Left lung (tissue), 10 donors: Measurements from ENCODE around the gene MALRD1. TPM values are rescaled to one million over a fixed set of nuclear protein-coding genes. Genes with fewer than 3 reads are reported as not detected.

Experiments
- ATAC-seq: fragments of 200-7000 bp; cut with Tn5 transposase; one replicate; pipeline ENCODE4 v1.9.1; 2020; ENCODE audit warnings: moderate library complexity
- DNase-seq, 4 donors: peaks; one replicate each; pipeline ENCODE4 v3.0.0-alpha.2; 2013 to 2020
- H3K27ac ChIP-seq, 2 donors: fragments of 200-600 bp; sonication (generic) in 1 of 2; one replicate each; pipeline versions ENCODE4 v1.5.0 to v1.8.0; 2020 to 2021
- H3K27me3 ChIP-seq, 2 donors: fragments of 200-600 bp; sonication (generic) in 1 of 2; one replicate each; pipeline versions ENCODE4 v1.5.0 to v1.8.0; 2020 to 2021
- H3K36me3 ChIP-seq, 2 donors: fragments of 200-600 bp; sonication (generic) in 1 of 2; one replicate each; pipeline versions ENCODE4 v1.5.0 to v1.8.0; 2020 to 2021
- H3K4me1 ChIP-seq, 2 donors: fragments of 200-600 bp; one replicate each; pipeline ENCODE4 v1.8.0; 2021
- H3K4me3 ChIP-seq, 2 donors: fragments of 200-600 bp; sonication (generic) in 1 of 2; one replicate each; pipeline versions ENCODE4 v1.5.0 to v1.8.0; 2020 to 2021; ENCODE audit warnings: mild to moderate bottlenecking in 1 of 2
- H3K9me3 ChIP-seq, 2 donors: fragments of 200-600 bp; sonication (generic) in 1 of 2; one replicate each; pipeline versions ENCODE4 v1.5.0 to v1.8.0; 2020 to 2021
- CTCF ChIP-seq, 2 donors: fragments of 200-600 bp; sonication (generic) in 1 of 2; IDR thresholded peaks; one replicate each; pipeline versions ENCODE4 v1.5.0 to v1.8.0; 2021; ENCODE audit warnings: antibody characterized with exemption in 2 of 2
- intact Hi-C, 2 donors: fragments of 100-400 bp; cut with DNase I; formaldehyde crosslinking; loops; one replicate each; pipeline versions ENCODE4 v1.11.2 to v1.14.2; 2022
- polyA plus RNA-seq, 6 donors: library from polyadenylated mRNA; unstranded; fragments of 120-200 nt; gene quantifications; one replicate each; pipeline ENCODE4 v1.2.1, GENCODE V29; 2013; ENCODE audit not compliant: insufficient read length in 6 of 6
- total RNA-seq, 2 donors: library from RNA; stranded (reverse); fragmentation: NEBNext Ultra II Directional; extraction: Animal tissue kit (Norgen Biotek cat#: 25700); gene quantifications; one replicate each; pipeline ENCODE4 v1.2.1, GENCODE V29; 2021
- donor health status: DM: no; HTN: yes; CAD: no.
- donor health status: DM: no; HTN: no; CAD: no.

MALRD1 gene
- total and polyA plus RNA-seq, 8 donors = 2.6 to 12.3 (median 6.9) TPM

GRCh38 chr10:19576576-19576975 is 528.0 kb downstream of the MALRD1 start:
- Histone ChIP-seq H3K36me3 (no peaks in the 10 kb centered on the region), H3K27me3 (no peaks in the 10 kb centered on the region), H3K9me3 (no peaks in the 10 kb centered on the region), H3K27ac (no peak overlapping the region), H3K4me1 (no peaks in the 10 kb centered on the region), H3K4me3 (no peak overlapping the region)
- DNase-seq = no peak
- TF ChIP-seq CTCF (IDR thresholded peaks at IDR 0.05) = no peak
- intact Hi-C loops = no loop called here
- no peak for ATAC-seq

GRCh38 chr10:19577381-19577780 is 528.8 kb downstream of the MALRD1 start:
- DNase-seq (no peak), ATAC-seq (no peak)
- Histone ChIP-seq H3K27me3 (no peaks in the 10 kb centered on the region), H3K27ac (no peak overlapping the region), H3K4me3 (no peak overlapping the region), H3K4me1 (no peaks in the 10 kb centered on the region), H3K9me3 (no peaks in the 10 kb centered on the region), H3K36me3 (no peaks in the 10 kb centered on the region)
- intact Hi-C loops = no loop called here
- no peak for TF ChIP-seq CTCF (IDR thresholded peaks at IDR 0.05)

- ATAC-seq (no peak), DNase-seq (peak in 1 of 4 donors; percentile 17)
- H3K36me3 ChIP-seq = no peaks in the 10 kb centered on the region
- H3K27ac ChIP-seq = no peak overlapping the region
- H3K9me3 ChIP-seq = no peaks in the 10 kb centered on the region
- no peaks in the 10 kb centered on the region for H3K4me1 ChIP-seq
- no peaks in the 10 kb centered on the region for H3K27me3 ChIP-seq
- TF ChIP-seq CTCF (IDR thresholded peaks at IDR 0.05) = no peak
- intact Hi-C loops = no loop called here
- no peak overlapping the region for H3K4me3 ChIP-seq
Measured at GRCh38 chr10:19577807-19578206, 529.2 kb downstream of the MALRD1 start.

GRCh38 chr10:19578571-19578970 is 530.0 kb downstream of the MALRD1 start:
- intact Hi-C loops = no loop called here
- no peak overlapping the region for H3K4me3 ChIP-seq
- H3K9me3 ChIP-seq = no peaks in the 10 kb centered on the region
- no peak overlapping the region for H3K27ac ChIP-seq
- no peaks in the 10 kb centered on the region for H3K4me1 ChIP-seq
- H3K27me3 ChIP-seq = no peaks in the 10 kb centered on the region
- TF ChIP-seq CTCF (IDR thresholded peaks at IDR 0.05) = no peak
- no peak for ATAC-seq
- H3K36me3 ChIP-seq = no peaks in the 10 kb centered on the region
- DNase-seq = no peak

GRCh38 chr10:19579761-19580545 is 531.4 kb downstream of the MALRD1 start:
- H3K27me3 ChIP-seq = no peaks in the 10 kb centered on the region
- TF ChIP-seq CTCF (IDR thresholded peaks at IDR 0.05) = no peak
- no peaks in the 10 kb centered on the region for H3K36me3 ChIP-seq
- DNase-seq (no peak), ATAC-seq (no peak)
- no peaks in the 10 kb centered on the region for H3K9me3 ChIP-seq
- no peak overlapping the region for H3K4me3 ChIP-seq
- intact Hi-C loops = no loop called here
- no peak overlapping the region for H3K27ac ChIP-seq
- H3K4me1 ChIP-seq = no peaks in the 10 kb centered on the region
